VCaP (cell line): ENCODE measurements around the gene FOCAD.
"Not testable (repeated sequence)": the region's sequence is repeated elsewhere in the genome, so short reads cannot be mapped to it uniquely, and the experiment has no call there.

Experiments
- H3K27ac ChIP-seq: fragments of 450-650 bp; 2 replicates; pipeline ENCODE4 v1.5.1; 2017
- CTCF ChIP-seq: fragments of 450-650 bp; conservative IDR thresholded peaks from 2 replicates; pipeline ENCODE4 v1.5.1; 2017; ENCODE audit warnings: mild to moderate bottlenecking, moderate library complexity

Gene FOCAD

GRCh38 chr9:20662156-20662555, 21.9 kb upstream of the FOCAD start:
- H3K27ac ChIP-seq = no peak overlapping the region
- TF ChIP-seq CTCF = no peak

- no peak for TF ChIP-seq CTCF
- no peak overlapping the region for H3K27ac ChIP-seq
These were observed 20.9 kb upstream of the FOCAD start for GRCh38 chr9:20663133-20663532.

GRCh38 chr9:20664501-20664900, 19.6 kb upstream of the FOCAD start:
- no peak for TF ChIP-seq CTCF
- no peak overlapping the region for H3K27ac ChIP-seq

GRCh38 chr9:20670395-20670794, 13.7 kb upstream of the FOCAD start:
- TF ChIP-seq CTCF = no peak
- H3K27ac ChIP-seq = no peak overlapping the region

GRCh38 chr9:20671635-20672034, 12.4 kb upstream of the FOCAD start:
- H3K27ac ChIP-seq = no peak overlapping the region
- TF ChIP-seq CTCF = no peak

- not testable (repeated sequence) for H3K27ac ChIP-seq
These were observed 10.5 kb upstream of the FOCAD start for GRCh38 chr9:20673537-20673936.

GRCh38 chr9:20681467-20681866, 2.6 kb upstream of the FOCAD start:
- no peak overlapping the region for H3K27ac ChIP-seq
- no peak for TF ChIP-seq CTCF

- H3K27ac ChIP-seq = peak overlapping the region; percentile 95
- TF ChIP-seq CTCF = no peak
These were observed 566 bp upstream of the FOCAD start for GRCh38 chr9:20683351-20684034.
